Gastroesophageal sphincter (tissue), 4 donors: Measurements from ENCODE around the gene ENTPD1. TPM values are rescaled to one million over a fixed set of nuclear protein-coding genes. Genes with fewer than 3 reads are reported as not detected.

ENCODE experiments used
- ATAC-seq: fragments of 150-250 bp; one replicate; pipeline ENCODE4 v1.9.1; 2016; ENCODE audit warnings: mild to moderate bottlenecking, moderate library complexity
- H3K27ac ChIP-seq, 4 donors: fragments of 200-600 bp; sonication (generic) in 3 of 4; 1 replicate in 3 of 4; 2 replicates in 1 of 4; pipeline ENCODE4 v1.5.1; 2016 to 2019
- H3K27me3 ChIP-seq: fragments of 200-600 bp; sonication (generic); one replicate; pipeline ENCODE4 v1.5.1; 2019
- H3K36me3 ChIP-seq, 2 donors: fragments of 200-600 bp; sonication (generic); one replicate each; pipeline ENCODE4 v1.5.1; 2019; ENCODE audit warnings: control low read depth in 1 of 2
- H3K4me1 ChIP-seq, 3 donors: fragments of 200-600 bp; sonication (generic); 1 replicate in 2 of 3; 2 replicates in 1 of 3; pipeline ENCODE4 v1.5.1; 2016 to 2019; ENCODE audit warnings: control low read depth in 2 of 3
- H3K4me3 ChIP-seq, 2 donors: fragments of 200-600 bp; sonication (generic); one replicate each; pipeline ENCODE4 v1.5.1; 2019; ENCODE audit warnings: mild to moderate bottlenecking in 1 of 2, moderate library complexity in 1 of 2
- H3K9me3 ChIP-seq, 3 donors: fragments of 200-600 bp; sonication (generic); one replicate each; pipeline ENCODE4 v1.5.1; 2017 to 2019; ENCODE audit warnings: control low read depth in 2 of 3
- CTCF ChIP-seq, 4 experiments: fragments of 200-600 bp in 2 of 4; fragments of 450-650 bp in 2 of 4; sonication (generic) in 1 of 4; IDR thresholded peaks; one replicate each; pipeline ENCODE4 v1.5.1; 2017 to 2019; ENCODE audit warnings: antibody characterized with exemption in 4 of 4, mild to moderate bottlenecking in 2 of 4, moderate library complexity in 2 of 4
- EP300 ChIP-seq: sonication (generic); formaldehyde crosslinking; IDR thresholded peaks from one replicate; pipeline ENCODE4 v1.6.1; 2017; ENCODE audit warnings: antibody characterized with exemption, mild to moderate bottlenecking
- POLR2A ChIP-seq, 2 donors: fragments of 450-650 bp; IDR thresholded peaks; one replicate each; pipeline ENCODE4 v1.6.1; 2017; ENCODE audit warnings: antibody characterized with exemption in 2 of 2, mild to moderate bottlenecking in 2 of 2, moderate library complexity in 1 of 2
- POLR2AphosphoS5 ChIP-seq: sonication (generic); formaldehyde crosslinking; IDR thresholded peaks from one replicate; pipeline ENCODE4 v1.6.1; 2017; ENCODE audit warnings: antibody characterized with exemption
- WGBS, 2 donors: methylation state at CpG; one replicate each; pipeline ENCODE4 v1.1.5; 2018; ENCODE audit warnings: low coverage in 1 of 2; 5-methylcytosine and 5-hydroxymethylcytosine counted together
- total RNA-seq, 4 donors: library from RNA; depleted of rRNA; stranded (reverse); fragments of >200 nt; gene quantifications; one replicate each; pipeline ENCODE4 v1.1.0, GENCODE V29; 2016

ENTPD1 gene
- total RNA-seq, 4 donors from 2014 or later, result 34.4 to 69.7 (median 39.3) TPM

GRCh38 chr10:95821720-95822119 is 65.8 kb downstream of the ENTPD1 start:
- Histone ChIP-seq H3K4me3 (no peak overlapping the region), H3K4me1 (peaks cover 3 to 24% (median 5%) of the 10 kb centered on the region in 3 donors), H3K36me3 (peaks cover 0 to 7% of the 10 kb centered on the region in 2 donors), H3K27ac (peak overlapping the region in 1 of 4 donors; percentile 12), H3K27me3 (no peaks in the 10 kb centered on the region), H3K9me3 (no peaks in the 10 kb centered on the region)
- no peak for ATAC-seq
- TF ChIP-seq CTCF (IDR thresholded peaks at IDR 0.05) (no peak), POLR2A (IDR thresholded peaks at IDR 0.05) (no peak), POLR2AphosphoS5 (no peak), EP300 (no peak)
- 100% methylated on average over 1 of the region's 1 CpG; no CpG with 5 or more reads in 1 of the 2 donors for WGBS, 2 donors

GRCh38 chr10:95830044-95830443 is 74.1 kb downstream of the ENTPD1 start:
- H3K9me3 ChIP-seq, result no peaks in the 10 kb centered on the region
- no peak overlapping the region for H3K4me3 ChIP-seq
- no peaks in the 10 kb centered on the region for H3K27me3 ChIP-seq
- TF ChIP-seq EP300, result no peak
- no peak for TF ChIP-seq POLR2A (IDR thresholded peaks at IDR 0.05)
- TF ChIP-seq CTCF (IDR thresholded peaks at IDR 0.05), result no peak
- no peak for TF ChIP-seq POLR2AphosphoS5
- peaks cover 9 to 40% (median 14%) of the 10 kb centered on the region in 3 donors for H3K4me1 ChIP-seq
- ATAC-seq, result no peak
- H3K27ac ChIP-seq, result no peak overlapping the region
- peaks cover 0 to 7% of the 10 kb centered on the region in 2 donors for H3K36me3 ChIP-seq

- ATAC-seq, result no peak
- Histone ChIP-seq H3K27ac (peak overlapping the region in 1 of 4 donors; percentile 69), H3K4me1 (peaks cover 9 to 44% (median 14%) of the 10 kb centered on the region in 3 donors), H3K9me3 (no peaks in the 10 kb centered on the region), H3K27me3 (no peaks in the 10 kb centered on the region), H3K4me3 (no peak overlapping the region), H3K36me3 (peaks cover 0 to under 1% of the 10 kb centered on the region in 2 donors)
- WGBS, 2 donors, result 93 to 97% methylated on average over 3 of the region's 3 CpGs
- TF ChIP-seq EP300 (no peak), CTCF (IDR thresholded peaks at IDR 0.05) (no peak), POLR2A (IDR thresholded peaks at IDR 0.05) (no peak), POLR2AphosphoS5 (no peak)
These were observed 75.1 kb downstream of the ENTPD1 start for GRCh38 chr10:95831076-95831475.

GRCh38 chr10:95831515-95831914 is 75.6 kb downstream of the ENTPD1 start:
- Histone ChIP-seq H3K4me3 (no peak overlapping the region), H3K9me3 (no peaks in the 10 kb centered on the region), H3K36me3 (no peaks in the 10 kb centered on the region), H3K27me3 (no peaks in the 10 kb centered on the region), H3K4me1 (peaks cover 10 to 48% (median 14%) of the 10 kb centered on the region in 3 donors), H3K27ac (peak overlapping the region in 3 of 4 donors; percentile 62 to 69 (median 65))
- TF ChIP-seq POLR2AphosphoS5, result no peak
- no peak for TF ChIP-seq EP300
- TF ChIP-seq CTCF (IDR thresholded peaks at IDR 0.05), result no peak
- TF ChIP-seq POLR2A (IDR thresholded peaks at IDR 0.05), result no peak
- no peak for ATAC-seq

GRCh38 chr10:95832216-95833041 is 76.5 kb downstream of the ENTPD1 start:
- H3K36me3 ChIP-seq, result no peaks in the 10 kb centered on the region
- peaks cover 19 to 57% (median 20%) of the 10 kb centered on the region in 3 donors for H3K4me1 ChIP-seq
- TF ChIP-seq POLR2A (IDR thresholded peaks at IDR 0.05) (no peak), CTCF (IDR thresholded peaks at IDR 0.05) (no peak), POLR2AphosphoS5 (no peak), EP300 (no peak)
- H3K27me3 ChIP-seq, result no peaks in the 10 kb centered on the region
- ATAC-seq, result peak; percentile 36
- H3K27ac ChIP-seq, result peak overlapping the region; percentile 62 to 69 (median 65)
- H3K9me3 ChIP-seq, result no peaks in the 10 kb centered on the region
- WGBS, 2 donors, result 48 to 52% methylated on average over 4 to 6 of the region's 6 CpGs
- no peak overlapping the region for H3K4me3 ChIP-seq
